Caco-2 (cell line): ENCODE data around the gene NXPE1. TPM values are rescaled to one million over a fixed set of nuclear protein-coding genes. Genes with fewer than 3 reads are reported as not detected.

Experiments used
- BruUV-seq: library from RNA; stranded (reverse); fragments of 400-500 nt; replicated peaks from 2 replicates; lab custom pipeline; 2021; lab: Mats Ljungman, UMichigan
- CTCF ChIA-PET: fragments of 300-600 bp; sonication (Branson Sonifier 250); formaldehyde crosslinking; loops from one replicate; lab custom pipeline; 2022; ENCODE audit warnings: antibody characterized with exemption; lab: Charles Lee
- POLR2A ChIA-PET: fragments of 300-600 bp; sonication (Branson Sonifier 250); formaldehyde crosslinking; loops from one replicate; lab custom pipeline; 2022; ENCODE audit warnings: antibody characterized with exemption; lab: Charles Lee
- DNase-seq, 2 experiments: peaks; one replicate each; pipeline versions ENCODE4 v3.0.0 to v3.0.0-alpha.2; 2020 to 2022
- H3K27me3 ChIP-seq: replicated peaks from 2 replicates; pipeline ENCODE4 v1.6.0; 2011; ENCODE audit warnings: low read length; ENCODE audit not compliant: control insufficient read depth, insufficient read depth
- H3K36me3 ChIP-seq: 2 replicates; pipeline ENCODE4 v1.5.1; 2011; ENCODE audit warnings: low read length; ENCODE audit not compliant: control insufficient read depth, insufficient read depth
- H3K4me1 ChIP-seq: fragments of 250-450 bp; sonication (Bioruptor Pico); 2 replicates; pipeline ENCODE4 v1.5.1; 2020; ENCODE audit warnings: mild to moderate bottlenecking
- H3K4me3 ChIP-seq: 2 replicates; pipeline ENCODE4 v1.5.1; 2011; ENCODE audit warnings: low read depth, mild to moderate bottlenecking, control low read depth, low read length
- H3K9me3 ChIP-seq: fragments of 250-450 bp; sonication (Bioruptor Pico); 2 replicates; pipeline ENCODE4 v1.5.1; 2020; ENCODE audit warnings: mild to moderate bottlenecking, moderate library complexity
- H3K27ac Mint-ChIP-seq: one replicate; pipeline ENCODE4 v1.8.0; 2022; ENCODE audit warnings: mixed read lengths; ENCODE audit not compliant: unreplicated experiment
- H3K27me3 Mint-ChIP-seq: one replicate; pipeline ENCODE4 v1.8.0; 2022; ENCODE audit warnings: mixed read lengths; ENCODE audit not compliant: insufficient read depth, unreplicated experiment
- H3K36me3 Mint-ChIP-seq: one replicate; pipeline ENCODE4 v1.8.0; 2022; ENCODE audit warnings: mild to moderate bottlenecking, mixed read lengths; ENCODE audit not compliant: insufficient read depth, unreplicated experiment
- H3K4me1 Mint-ChIP-seq: one replicate; pipeline ENCODE4 v1.8.0; 2022; ENCODE audit warnings: low read depth, mixed read lengths; ENCODE audit not compliant: unreplicated experiment
- H3K4me3 Mint-ChIP-seq: one replicate; pipeline ENCODE4 v1.8.0; 2022; ENCODE audit warnings: mild to moderate bottlenecking, moderate library complexity, mixed read lengths; ENCODE audit not compliant: unreplicated experiment
- H3K9me3 Mint-ChIP-seq: one replicate; pipeline ENCODE4 v1.8.0; 2022; ENCODE audit warnings: mixed read lengths; ENCODE audit not compliant: unreplicated experiment
- CTCF ChIP-seq, 2 experiments: fragments of 200-600 bp in 1 of 2; IDR thresholded peaks; 1 replicate in 1 of 2; 2 replicates in 1 of 2; pipeline versions ENCODE4 v1.5.1 to v1.8.0; 2011 to 2022; ENCODE audit warnings: antibody characterized with exemption in 1 of 2, control low read depth in 1 of 2, inconsistent platforms in 1 of 2, low read depth in 1 of 2, low read length in 1 of 2, mild to moderate bottlenecking in 1 of 2, moderate library complexity in 1 of 2; ENCODE audit not compliant: insufficient read depth in 1 of 2, severe bottlenecking in 1 of 2, unreplicated experiment in 1 of 2
- intact Hi-C: fragments of 100-400 bp; cut with micrococcal nuclease; formaldehyde crosslinking; loops from one replicate; pipeline ENCODE4 v1.10.0; 2022; ENCODE audit not compliant: unreplicated experiment
- total RNA-seq: library from RNA; stranded (reverse); gene quantifications from 2 replicates; pipeline ENCODE4 v1.2.3, GENCODE V29; 2022

The NXPE1 gene
- total RNA-seq, 1 experiment from 2014 or later = not detected

DNA sequence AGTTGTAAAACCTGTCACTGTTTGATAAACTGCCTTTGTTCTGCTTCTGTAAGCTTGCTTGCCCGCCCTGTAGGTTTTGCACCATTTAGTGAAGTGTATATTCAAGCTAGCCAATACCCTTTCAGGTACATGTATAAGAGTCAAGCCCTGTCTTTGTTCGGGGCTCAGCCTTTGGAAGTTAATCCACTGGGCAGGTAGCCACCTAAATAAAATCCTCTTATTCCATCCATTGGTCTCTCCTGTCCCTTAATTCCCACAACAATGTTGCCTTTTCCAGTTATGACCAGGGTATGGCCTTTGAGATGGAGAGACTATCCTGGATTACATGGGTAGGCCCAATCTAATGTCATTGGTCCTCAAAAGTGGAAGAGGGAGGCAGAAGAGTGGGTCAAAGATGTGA, 34.0 kb downstream of the NXPE1 start:
- Mint-ChIP-seq H3K27me3 (no peaks in the 10 kb centered on the region), H3K27ac (no peak overlapping the region), H3K9me3 (peaks cover 28% of the 10 kb centered on the region), H3K4me3 (no peak overlapping the region), H3K36me3 (no peaks in the 10 kb centered on the region), H3K4me1 (no peaks in the 10 kb centered on the region)
- Histone ChIP-seq H3K36me3 (no peaks in the 10 kb centered on the region), H3K4me1 (no peaks in the 10 kb centered on the region), H3K27me3 (no peaks in the 10 kb centered on the region), H3K9me3 (peaks cover 14% of the 10 kb centered on the region; the same call in 1 of the 2 replicates), H3K4me3 (no peak overlapping the region)
- ChIA-PET CTCF (no interaction called here), POLR2A (no interaction called here)
- intact Hi-C loops = no loop called here
- BruUV-seq = no TSS peak
- no peak for TF ChIP-seq CTCF (IDR thresholded peaks at IDR 0.05; ENCODE audit: insufficient read depth in 1 of 2, low read depth in 1 of 2, low read length in 1 of 2, severe bottlenecking in 1 of 2, unreplicated experiment in 1 of 2)
- DNase-seq = no peak

GRCh38 chr11:114524122-114524521, 35.6 kb downstream of the NXPE1 start:
- Histone ChIP-seq H3K36me3 (no peaks in the 10 kb centered on the region), H3K27me3 (no peaks in the 10 kb centered on the region), H3K4me3 (no peak overlapping the region), H3K4me1 (no peaks in the 10 kb centered on the region), H3K9me3 (peaks cover 14% of the 10 kb centered on the region; the same call in 1 of the 2 replicates)
- intact Hi-C loops = no loop called here
- H3K36me3 Mint-ChIP-seq = no peaks in the 10 kb centered on the region
- TF ChIP-seq CTCF (IDR thresholded peaks at IDR 0.05; ENCODE audit: insufficient read depth in 1 of 2, low read depth in 1 of 2, low read length in 1 of 2, severe bottlenecking in 1 of 2, unreplicated experiment in 1 of 2) = no peak
- peaks cover 2% of the 10 kb centered on the region for H3K27me3 Mint-ChIP-seq
- no peak overlapping the region for H3K4me3 Mint-ChIP-seq
- BruUV-seq = no TSS peak
- POLR2A ChIA-PET = no interaction called here
- no peak overlapping the region for H3K27ac Mint-ChIP-seq
- no peaks in the 10 kb centered on the region for H3K4me1 Mint-ChIP-seq
- no peak for DNase-seq
- H3K9me3 Mint-ChIP-seq = peaks cover 25% of the 10 kb centered on the region
- CTCF ChIA-PET = no interaction called here

DNA sequence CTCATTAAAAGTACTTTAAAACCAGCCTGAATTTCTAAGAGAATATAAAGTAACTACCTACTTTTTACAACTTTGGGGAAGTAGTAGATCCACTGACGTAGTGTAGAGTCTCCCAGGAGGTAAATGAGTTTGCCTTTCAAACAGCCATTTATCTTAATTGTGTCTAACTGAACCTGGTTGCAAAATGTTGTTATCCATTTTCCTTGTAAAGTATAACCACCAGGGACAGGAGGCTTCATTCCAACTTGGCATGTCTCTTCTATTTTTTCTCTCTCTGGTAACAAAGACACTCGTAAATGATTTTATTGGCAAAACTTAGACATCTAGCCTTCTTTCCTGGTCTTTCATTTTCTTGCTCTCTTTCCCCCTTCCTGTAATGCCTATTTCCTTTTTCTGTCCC, 36.9 kb downstream of the NXPE1 start:
- ChIA-PET CTCF (no interaction called here), POLR2A (no interaction called here)
- Histone ChIP-seq H3K9me3 (peaks cover 14% of the 10 kb centered on the region; the same call in 1 of the 2 replicates), H3K4me3 (no peak overlapping the region), H3K36me3 (no peaks in the 10 kb centered on the region), H3K27me3 (no peaks in the 10 kb centered on the region), H3K4me1 (no peaks in the 10 kb centered on the region)
- BruUV-seq = no TSS peak
- H3K36me3 Mint-ChIP-seq = no peaks in the 10 kb centered on the region
- no peak overlapping the region for H3K27ac Mint-ChIP-seq
- TF ChIP-seq CTCF (IDR thresholded peaks at IDR 0.05; ENCODE audit: insufficient read depth in 1 of 2, low read depth in 1 of 2, low read length in 1 of 2, severe bottlenecking in 1 of 2, unreplicated experiment in 1 of 2) = no peak
- H3K4me3 Mint-ChIP-seq = no peak overlapping the region
- intact Hi-C loops = no loop called here
- H3K9me3 Mint-ChIP-seq = peaks cover 12% of the 10 kb centered on the region
- peaks cover 2% of the 10 kb centered on the region for H3K27me3 Mint-ChIP-seq
- DNase-seq = no peak
- no peaks in the 10 kb centered on the region for H3K4me1 Mint-ChIP-seq
